HEK293T (cell line): Measurements from ENCODE around the gene CEP162.

ENCODE experiments used
- BHLHE40 ChIP-seq: fragments of 450-650 bp; IDR thresholded peaks from 2 replicates; pipeline ENCODE4 v1.6.1; 2016; ENCODE audit warnings: mild to moderate bottlenecking, moderate library complexity, borderline replicate concordance
- FOXA1 ChIP-seq: fragments of 450-650 bp; IDR thresholded peaks from 2 replicates; pipeline ENCODE4 v1.6.1; 2016; ENCODE audit warnings: mild to moderate bottlenecking
- PKNOX1 ChIP-seq: fragments of 450-650 bp; IDR thresholded peaks from 2 replicates; pipeline ENCODE4 v1.6.1; 2016
- SP1 ChIP-seq: fragments of 450-650 bp; IDR thresholded peaks from 2 replicates; pipeline ENCODE4 v1.6.1; 2017

- no peak for TF ChIP-seq FOXA1
- TF ChIP-seq SP1: no peak
- TF ChIP-seq BHLHE40: no peak
- TF ChIP-seq PKNOX1: no peak
These were observed 132.3 kb downstream of the CEP162 start for GRCh38 chr6:84095156-84095555.
